WTC11 (cell line): Measurements from ENCODE around the gene P2RY11. TPM values are rescaled to one million over a fixed set of nuclear protein-coding genes. Genes with fewer than 3 reads are reported as not detected.
A peak's percentile ranks its signal among the peaks of the same experiment; 100 is the strongest.

ENCODE experiments used
- ATF6 ChIP-seq: sonication (generic); formaldehyde crosslinking; IDR thresholded peaks from 2 replicates; pipeline ENCODE4 v1.8.1; 2023; ENCODE audit warnings: mild to moderate bottlenecking, missing genetic modification reagents
- CREB1 ChIP-seq: sonication (generic); formaldehyde crosslinking; IDR thresholded peaks from 2 replicates; pipeline ENCODE4 v1.8.0; 2023; ENCODE audit warnings: mild to moderate bottlenecking, missing genetic modification reagents
- ESRRA ChIP-seq: sonication (generic); formaldehyde crosslinking; IDR thresholded peaks from 2 replicates; pipeline ENCODE4 v1.8.1; 2022; ENCODE audit warnings: mild to moderate bottlenecking, missing genetic modification reagents, borderline replicate concordance
- ETV6 ChIP-seq: sonication (generic); formaldehyde crosslinking; IDR thresholded peaks from 2 replicates; pipeline ENCODE4 v1.8.1; 2022; ENCODE audit warnings: mild to moderate bottlenecking, missing genetic modification reagents
- FOXK1 ChIP-seq: sonication (generic); formaldehyde crosslinking; IDR thresholded peaks from 2 replicates; pipeline ENCODE4 v1.8.0; 2022; ENCODE audit warnings: mild to moderate bottlenecking, moderate library complexity, missing genetic modification reagents
- IRF2 ChIP-seq: sonication (generic); formaldehyde crosslinking; IDR thresholded peaks from 2 replicates; pipeline ENCODE4 v1.8.0; 2022; ENCODE audit warnings: low read depth, missing genetic modification reagents, borderline replicate concordance
- JUN ChIP-seq: sonication (generic); formaldehyde crosslinking; IDR thresholded peaks from 2 replicates; pipeline ENCODE4 v1.8.0; 2023; ENCODE audit warnings: mild to moderate bottlenecking, missing genetic modification reagents
- NFE2L1 ChIP-seq: sonication (generic); formaldehyde crosslinking; IDR thresholded peaks from 2 replicates; pipeline ENCODE4 v1.8.1; 2023; ENCODE audit warnings: missing genetic modification reagents
- NFYB ChIP-seq: sonication (generic); formaldehyde crosslinking; conservative IDR thresholded peaks from 2 replicates; pipeline ENCODE4 v1.8.0; 2022; ENCODE audit warnings: low read depth, missing genetic modification reagents
- NR1H2 ChIP-seq: sonication (generic); formaldehyde crosslinking; IDR thresholded peaks from 2 replicates; pipeline ENCODE4 v1.9.0; 2021; ENCODE audit warnings: mild to moderate bottlenecking, moderate library complexity, missing genetic modification reagents
- NR2C2 ChIP-seq: sonication (generic); formaldehyde crosslinking; IDR thresholded peaks from 2 replicates; pipeline ENCODE4 v1.8.0; 2022; ENCODE audit warnings: mild to moderate bottlenecking, missing genetic modification reagents
- PRRX2 ChIP-seq: fragments of 250-450 bp; sonication (Bioruptor Pico); IDR thresholded peaks from 2 replicates; pipeline ENCODE4 v1.8.0; 2021; ENCODE audit warnings: mild to moderate bottlenecking
- RELA ChIP-seq: sonication (generic); formaldehyde crosslinking; IDR thresholded peaks from 2 replicates; pipeline ENCODE4 v1.8.1; 2022; ENCODE audit warnings: missing genetic modification reagents, mild to moderate bottlenecking, borderline replicate concordance
- SMAD4 ChIP-seq: sonication (generic); formaldehyde crosslinking; IDR thresholded peaks from 2 replicates; pipeline ENCODE4 v1.8.0; 2022; ENCODE audit warnings: mild to moderate bottlenecking, missing genetic modification reagents
- TCF7 ChIP-seq: sonication (generic); formaldehyde crosslinking; IDR thresholded peaks from 2 replicates; pipeline ENCODE4 v1.8.0; 2022; ENCODE audit warnings: mild to moderate bottlenecking, low read depth, missing genetic modification reagents, moderate library complexity
- ZBTB21 ChIP-seq: sonication (generic); formaldehyde crosslinking; IDR thresholded peaks from 2 replicates; pipeline ENCODE4 v1.8.1; 2023; ENCODE audit warnings: mild to moderate bottlenecking, missing genetic modification reagents, borderline replicate concordance
- ZBTB43 ChIP-seq: sonication (generic); formaldehyde crosslinking; IDR thresholded peaks from 2 replicates; pipeline ENCODE4 v1.8.1; 2023; ENCODE audit warnings: mild to moderate bottlenecking, missing genetic modification reagents
- ZNF317 ChIP-seq: sonication (generic); formaldehyde crosslinking; IDR thresholded peaks from 2 replicates; pipeline ENCODE4 v1.8.1; 2023; ENCODE audit warnings: low read depth, mild to moderate bottlenecking, moderate library complexity, missing genetic modification reagents, borderline replicate concordance
- total RNA-seq: library from RNA; stranded (reverse); gene quantifications from 3 replicates; pipeline ENCODE4 v1.2.3, GENCODE V29; 2021
- TF ChIP-seq, protein P1 (sequence below): sonication (generic); formaldehyde crosslinking; IDR thresholded peaks from 2 replicates; pipeline ENCODE4 v1.8.0; 2023; ENCODE audit warnings: missing genetic modification reagents
- TF ChIP-seq, protein P2 (sequence below): sonication (generic); formaldehyde crosslinking; IDR thresholded peaks from 2 replicates; pipeline ENCODE4 v1.8.1; 2022; ENCODE audit warnings: low read depth, mild to moderate bottlenecking, moderate library complexity, missing genetic modification reagents, borderline replicate concordance
- TF ChIP-seq, protein P3 (sequence below): sonication (generic); formaldehyde crosslinking; IDR thresholded peaks from 2 replicates; pipeline ENCODE4 v1.8.1; 2022; ENCODE audit warnings: missing genetic modification reagents, borderline replicate concordance
- TF ChIP-seq, protein P4 (sequence below): fragments of 200-600 bp; IDR thresholded peaks from 2 replicates; pipeline ENCODE4 v1.8.0; 2022; ENCODE audit warnings: antibody characterized with exemption
- TF ChIP-seq, protein P5 (sequence below): sonication (generic); formaldehyde crosslinking; IDR thresholded peaks from 2 replicates; pipeline ENCODE4 v1.8.1; 2023; ENCODE audit warnings: mild to moderate bottlenecking, missing genetic modification reagents, moderate library complexity
- TF ChIP-seq, protein P6 (sequence below): sonication (generic); formaldehyde crosslinking; IDR thresholded peaks from 2 replicates; pipeline ENCODE4 v1.8.0; 2022; ENCODE audit warnings: mild to moderate bottlenecking, missing genetic modification reagents
- TF ChIP-seq, protein P7 (sequence below): sonication (generic); formaldehyde crosslinking; IDR thresholded peaks from 2 replicates; pipeline ENCODE4 v1.8.1; 2023; ENCODE audit warnings: mild to moderate bottlenecking, missing genetic modification reagents, moderate library complexity
- TF ChIP-seq, protein P8 (sequence below): sonication (generic); formaldehyde crosslinking; IDR thresholded peaks from 2 replicates; pipeline ENCODE4 v1.8.0; 2022; ENCODE audit warnings: mild to moderate bottlenecking, missing genetic modification reagents

Gene P2RY11
- total RNA-seq, 1 experiment from 2014 or later, result 21.0 TPM

DNA sequence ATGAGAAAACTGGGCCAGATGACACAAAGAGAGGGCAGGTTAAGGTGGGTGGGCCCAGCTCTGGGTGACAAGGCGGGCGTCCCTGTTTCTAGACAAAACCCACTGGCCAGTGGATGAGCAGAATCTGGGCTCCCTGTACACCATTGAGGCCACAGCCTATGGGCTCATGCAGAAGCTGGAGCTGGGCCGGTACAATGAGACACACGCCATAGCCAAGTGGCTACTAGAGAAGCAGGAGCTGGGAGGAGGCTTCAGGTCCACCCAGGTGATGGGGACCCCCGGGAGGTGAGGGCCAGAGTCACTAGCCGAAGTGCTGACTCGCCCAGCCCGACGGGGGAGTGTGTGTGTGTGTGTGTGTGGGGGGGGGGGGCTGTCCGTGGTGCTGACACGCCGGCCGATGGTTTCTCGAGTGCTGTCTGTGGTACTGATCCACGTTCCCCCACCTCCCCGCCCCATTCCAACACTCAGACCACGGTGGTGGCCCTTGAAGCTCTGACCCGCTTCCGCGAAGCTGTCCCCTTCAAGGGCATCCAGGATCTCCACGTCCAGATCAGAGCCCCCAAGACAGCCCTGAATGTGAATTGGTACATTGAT is 49.7 kb upstream of the P2RY11 start (continued):
- TF ChIP-seq, protein P1, sequence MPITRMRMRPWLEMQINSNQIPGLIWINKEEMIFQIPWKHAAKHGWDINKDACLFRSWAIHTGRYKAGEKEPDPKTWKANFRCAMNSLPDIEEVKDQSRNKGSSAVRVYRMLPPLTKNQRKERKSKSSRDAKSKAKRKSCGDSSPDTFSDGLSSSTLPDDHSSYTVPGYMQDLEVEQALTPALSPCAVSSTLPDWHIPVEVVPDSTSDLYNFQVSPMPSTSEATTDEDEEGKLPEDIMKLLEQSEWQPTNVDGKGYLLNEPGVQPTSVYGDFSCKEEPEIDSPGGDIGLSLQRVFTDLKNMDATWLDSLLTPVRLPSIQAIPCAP, result peak; percentile 78; the same call in 1 of the 2 replicates
- TF ChIP-seq, protein P2, sequence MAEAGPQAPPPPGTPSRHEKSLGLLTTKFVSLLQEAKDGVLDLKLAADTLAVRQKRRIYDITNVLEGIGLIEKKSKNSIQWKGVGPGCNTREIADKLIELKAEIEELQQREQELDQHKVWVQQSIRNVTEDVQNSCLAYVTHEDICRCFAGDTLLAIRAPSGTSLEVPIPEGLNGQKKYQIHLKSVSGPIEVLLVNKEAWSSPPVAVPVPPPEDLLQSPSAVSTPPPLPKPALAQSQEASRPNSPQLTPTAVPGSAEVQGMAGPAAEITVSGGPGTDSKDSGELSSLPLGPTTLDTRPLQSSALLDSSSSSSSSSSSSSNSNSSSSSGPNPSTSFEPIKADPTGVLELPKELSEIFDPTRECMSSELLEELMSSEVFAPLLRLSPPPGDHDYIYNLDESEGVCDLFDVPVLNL (CRISPR knock-in tag), result peak; percentile 52; the same call in 1 of the 2 replicates
- TF ChIP-seq NFYB (CRISPR knock-in tag) (0 out of 2 replicates have a peak, but pooled peaks have one; percentile 26), ATF6 (CRISPR knock-in tag) (no peak), JUN (CRISPR knock-in tag) (peak; percentile 86; the same call in 1 of the 2 replicates), ETV6 (no peak), PRRX2 (CRISPR knock-in tag) (no peak), ZBTB43 (CRISPR knock-in tag) (no peak), FOXK1 (0 out of 2 replicates have a peak, but pooled peaks have one; percentile 35), CREB1 (CRISPR knock-in tag) (no peak), TCF7 (peak; percentile 83; the same call in 1 of the 2 replicates), NR2C2 (no peak), NR1H2 (CRISPR knock-in tag) (no peak), SMAD4 (CRISPR knock-in tag) (no peak), RELA (no peak), NFE2L1 (CRISPR knock-in tag) (peak; percentile 48; the same call in 1 of the 2 replicates), ZBTB21 (no peak), IRF2 (CRISPR knock-in tag) (no peak), ZNF317 (no peak), ESRRA (no peak)
- TF ChIP-seq, protein P3, sequence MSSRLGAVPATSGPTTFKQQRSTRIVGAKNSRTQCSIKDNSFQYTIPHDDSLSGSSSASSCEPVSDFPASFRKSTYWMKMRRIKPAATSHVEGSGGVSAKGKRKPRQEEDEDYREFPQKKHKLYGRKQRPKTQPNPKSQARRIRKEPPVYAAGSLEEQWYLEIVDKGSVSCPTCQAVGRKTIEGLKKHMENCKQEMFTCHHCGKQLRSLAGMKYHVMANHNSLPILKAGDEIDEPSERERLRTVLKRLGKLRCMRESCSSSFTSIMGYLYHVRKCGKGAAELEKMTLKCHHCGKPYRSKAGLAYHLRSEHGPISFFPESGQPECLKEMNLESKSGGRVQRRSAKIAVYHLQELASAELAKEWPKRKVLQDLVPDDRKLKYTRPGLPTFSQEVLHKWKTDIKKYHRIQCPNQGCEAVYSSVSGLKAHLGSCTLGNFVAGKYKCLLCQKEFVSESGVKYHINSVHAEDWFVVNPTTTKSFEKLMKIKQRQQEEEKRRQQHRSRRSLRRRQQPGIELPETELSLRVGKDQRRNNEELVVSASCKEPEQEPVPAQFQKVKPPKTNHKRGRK (CRISPR knock-in tag), result no peak
- TF ChIP-seq, protein P4, sequence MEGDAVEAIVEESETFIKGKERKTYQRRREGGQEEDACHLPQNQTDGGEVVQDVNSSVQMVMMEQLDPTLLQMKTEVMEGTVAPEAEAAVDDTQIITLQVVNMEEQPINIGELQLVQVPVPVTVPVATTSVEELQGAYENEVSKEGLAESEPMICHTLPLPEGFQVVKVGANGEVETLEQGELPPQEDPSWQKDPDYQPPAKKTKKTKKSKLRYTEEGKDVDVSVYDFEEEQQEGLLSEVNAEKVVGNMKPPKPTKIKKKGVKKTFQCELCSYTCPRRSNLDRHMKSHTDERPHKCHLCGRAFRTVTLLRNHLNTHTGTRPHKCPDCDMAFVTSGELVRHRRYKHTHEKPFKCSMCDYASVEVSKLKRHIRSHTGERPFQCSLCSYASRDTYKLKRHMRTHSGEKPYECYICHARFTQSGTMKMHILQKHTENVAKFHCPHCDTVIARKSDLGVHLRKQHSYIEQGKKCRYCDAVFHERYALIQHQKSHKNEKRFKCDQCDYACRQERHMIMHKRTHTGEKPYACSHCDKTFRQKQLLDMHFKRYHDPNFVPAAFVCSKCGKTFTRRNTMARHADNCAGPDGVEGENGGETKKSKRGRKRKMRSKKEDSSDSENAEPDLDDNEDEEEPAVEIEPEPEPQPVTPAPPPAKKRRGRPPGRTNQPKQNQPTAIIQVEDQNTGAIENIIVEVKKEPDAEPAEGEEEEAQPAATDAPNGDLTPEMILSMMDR, result no peak
- TF ChIP-seq, protein P5, sequence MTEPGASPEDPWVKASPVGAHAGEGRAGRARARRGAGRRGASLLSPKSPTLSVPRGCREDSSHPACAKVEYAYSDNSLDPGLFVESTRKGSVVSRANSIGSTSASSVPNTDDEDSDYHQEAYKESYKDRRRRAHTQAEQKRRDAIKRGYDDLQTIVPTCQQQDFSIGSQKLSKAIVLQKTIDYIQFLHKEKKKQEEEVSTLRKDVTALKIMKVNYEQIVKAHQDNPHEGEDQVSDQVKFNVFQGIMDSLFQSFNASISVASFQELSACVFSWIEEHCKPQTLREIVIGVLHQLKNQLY (CRISPR knock-in tag), result no peak
- TF ChIP-seq, protein P6, sequence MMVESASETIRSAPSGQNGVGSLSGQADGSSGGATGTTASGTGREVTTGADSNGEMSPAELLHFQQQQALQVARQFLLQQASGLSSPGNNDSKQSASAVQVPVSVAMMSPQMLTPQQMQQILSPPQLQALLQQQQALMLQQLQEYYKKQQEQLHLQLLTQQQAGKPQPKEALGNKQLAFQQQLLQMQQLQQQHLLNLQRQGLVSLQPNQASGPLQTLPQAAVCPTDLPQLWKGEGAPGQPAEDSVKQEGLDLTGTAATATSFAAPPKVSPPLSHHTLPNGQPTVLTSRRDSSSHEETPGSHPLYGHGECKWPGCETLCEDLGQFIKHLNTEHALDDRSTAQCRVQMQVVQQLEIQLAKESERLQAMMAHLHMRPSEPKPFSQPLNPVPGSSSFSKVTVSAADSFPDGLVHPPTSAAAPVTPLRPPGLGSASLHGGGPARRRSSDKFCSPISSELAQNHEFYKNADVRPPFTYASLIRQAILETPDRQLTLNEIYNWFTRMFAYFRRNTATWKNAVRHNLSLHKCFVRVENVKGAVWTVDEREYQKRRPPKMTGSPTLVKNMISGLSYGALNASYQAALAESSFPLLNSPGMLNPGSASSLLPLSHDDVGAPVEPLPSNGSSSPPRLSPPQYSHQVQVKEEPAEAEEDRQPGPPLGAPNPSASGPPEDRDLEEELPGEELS (CRISPR knock-in tag), result no peak
- TF ChIP-seq, protein P7, sequence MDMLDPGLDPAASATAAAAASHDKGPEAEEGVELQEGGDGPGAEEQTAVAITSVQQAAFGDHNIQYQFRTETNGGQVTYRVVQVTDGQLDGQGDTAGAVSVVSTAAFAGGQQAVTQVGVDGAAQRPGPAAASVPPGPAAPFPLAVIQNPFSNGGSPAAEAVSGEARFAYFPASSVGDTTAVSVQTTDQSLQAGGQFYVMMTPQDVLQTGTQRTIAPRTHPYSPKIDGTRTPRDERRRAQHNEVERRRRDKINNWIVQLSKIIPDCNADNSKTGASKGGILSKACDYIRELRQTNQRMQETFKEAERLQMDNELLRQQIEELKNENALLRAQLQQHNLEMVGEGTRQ, result no peak
- TF ChIP-seq, protein P8, sequence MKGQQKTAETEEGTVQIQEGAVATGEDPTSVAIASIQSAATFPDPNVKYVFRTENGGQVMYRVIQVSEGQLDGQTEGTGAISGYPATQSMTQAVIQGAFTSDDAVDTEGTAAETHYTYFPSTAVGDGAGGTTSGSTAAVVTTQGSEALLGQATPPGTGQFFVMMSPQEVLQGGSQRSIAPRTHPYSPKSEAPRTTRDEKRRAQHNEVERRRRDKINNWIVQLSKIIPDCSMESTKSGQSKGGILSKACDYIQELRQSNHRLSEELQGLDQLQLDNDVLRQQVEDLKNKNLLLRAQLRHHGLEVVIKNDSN (CRISPR knock-in tag), result no peak; the same call in 1 of the 2 replicates
